IPS DF 19.7 (cell line): ENCODE data around the gene CFAP20.
A peak's percentile ranks its signal among the peaks of the same experiment; 100 is the strongest.

Experiments
- DNase-seq: peaks from one replicate; pipeline ENCODE4 v3.0.0-alpha.2; 2013; ENCODE audit warnings: low read depth, low spot score

The CFAP20 gene

DNA sequence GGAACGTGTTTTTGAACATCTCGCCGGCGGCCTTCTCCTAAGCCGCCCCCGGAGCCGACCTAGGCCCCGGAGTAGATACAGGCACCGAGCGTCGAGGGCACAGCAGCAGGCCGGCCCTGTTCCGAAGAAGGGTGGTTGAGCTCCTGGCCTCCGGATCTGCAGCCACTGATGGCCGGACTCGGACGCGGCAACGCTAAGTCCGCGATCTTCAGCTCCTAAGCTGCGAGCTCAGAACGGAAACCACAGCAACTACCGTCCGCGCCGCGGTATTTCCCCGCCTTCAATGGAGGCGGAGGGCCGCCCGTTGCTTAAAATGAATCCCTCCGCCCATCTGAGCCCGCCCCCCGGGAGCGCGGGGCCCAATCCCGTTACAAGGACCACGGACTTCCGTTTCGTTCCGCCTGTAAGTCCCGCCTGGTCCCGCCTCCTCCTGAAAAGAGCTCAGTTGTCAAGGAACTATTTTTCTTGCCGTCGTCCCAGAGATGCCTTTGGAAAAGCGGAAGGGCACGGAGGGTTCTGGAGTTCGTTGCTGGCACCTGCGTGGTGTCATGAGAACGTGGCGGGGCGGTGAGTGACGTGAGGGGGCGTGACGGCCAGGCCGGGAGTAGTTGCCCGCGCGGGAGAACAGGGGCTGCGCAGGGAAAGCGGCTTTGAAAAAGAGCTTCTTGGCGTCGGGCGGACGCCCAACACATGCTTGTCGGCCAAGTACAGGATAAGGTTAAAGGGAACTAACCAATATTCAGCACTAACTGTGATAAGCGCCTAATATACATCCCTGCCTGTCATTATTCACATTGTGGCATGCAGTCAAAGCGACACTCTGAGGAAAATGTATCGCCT lies at the start of gene CFAP20:
Gene CFAP20 (minus strand): TSS at position 285 of the 840 bp plus-strand sequence. CDS start 266 bp downstream, at position 19.
- peak; percentile 100 for DNase-seq

- DNase-seq, result no peak
These were observed 48.2 kb upstream of the CFAP20 start for GRCh38 chr16:58177353-58177710.

DNA sequence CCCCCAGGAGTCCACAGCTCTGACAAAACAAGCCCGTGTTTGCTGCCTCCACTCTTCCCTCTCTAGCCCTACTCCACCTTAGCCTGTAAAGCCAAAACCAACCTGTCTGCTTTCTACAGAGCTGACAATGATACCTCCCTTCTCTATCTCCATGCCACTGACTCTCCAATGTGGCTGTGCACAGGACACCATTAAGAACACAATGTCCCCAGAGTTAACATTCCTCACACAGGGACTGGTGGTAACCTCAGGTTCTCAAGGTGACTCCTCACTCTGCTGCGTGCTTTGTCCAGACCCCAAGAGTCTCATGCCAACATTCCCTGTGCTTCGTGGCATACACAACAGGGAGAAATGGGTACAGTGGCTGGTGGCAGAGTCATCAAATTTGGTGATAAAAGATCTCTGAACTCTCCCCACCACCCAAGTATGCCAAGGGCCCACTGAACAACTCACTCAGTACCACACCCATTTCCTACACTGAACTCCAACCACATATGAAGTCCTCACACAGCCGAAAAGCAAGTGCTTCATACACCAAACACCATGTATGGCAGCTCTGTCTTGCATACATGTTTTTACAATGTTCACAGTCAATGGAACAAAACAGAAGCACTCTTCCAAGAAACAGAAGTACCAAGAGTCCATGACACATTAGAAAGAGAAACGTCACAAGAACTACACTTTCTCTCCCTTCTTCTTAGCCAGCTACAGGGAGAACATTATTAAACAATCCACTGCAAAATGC lies 47.6 kb upstream of the CFAP20 start:
- DNase-seq, result no peak

DNA sequence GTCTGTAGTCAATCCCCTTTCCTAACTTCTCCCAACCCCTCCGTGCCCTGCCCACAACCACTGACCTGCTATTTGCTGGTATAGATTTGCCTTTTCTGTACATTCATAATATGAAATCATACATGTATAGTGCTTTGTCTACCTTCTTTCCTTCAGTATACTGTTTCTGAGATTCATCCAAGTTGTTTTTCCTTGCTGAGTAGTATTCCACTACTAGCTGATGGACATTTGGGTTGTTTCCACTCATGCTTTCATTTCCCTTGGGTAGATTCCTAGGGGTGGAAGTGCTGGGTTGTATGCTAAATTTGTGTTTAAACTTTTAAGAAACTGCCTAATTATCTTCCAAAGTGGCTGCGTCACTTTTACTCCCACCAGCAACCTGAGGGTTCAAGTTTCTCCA lies 41.0 kb upstream of the CFAP20 start:
- no peak for DNase-seq

DNA sequence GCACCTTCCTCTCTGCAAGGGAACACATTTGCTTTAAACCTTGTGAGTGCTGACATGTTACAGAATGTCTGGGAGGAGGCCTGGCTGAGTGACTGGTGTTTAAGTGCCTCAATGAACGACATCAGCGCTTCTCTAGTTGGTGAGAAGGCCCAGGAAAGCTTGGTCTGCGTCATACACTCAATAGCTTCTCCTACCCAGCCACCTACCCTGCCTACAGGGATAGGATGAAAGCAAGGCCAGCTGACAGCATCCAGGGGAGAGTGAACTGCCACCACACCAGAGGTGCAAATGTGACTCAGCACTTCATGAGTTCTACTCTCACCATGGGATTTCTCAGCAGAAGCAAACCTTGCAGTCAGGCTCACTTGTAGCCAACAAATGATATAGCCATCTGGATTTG lies 31.7 kb upstream of the CFAP20 start:
- DNase-seq, result no peak

- DNase-seq, result no peak
These were observed 29.5 kb upstream of the CFAP20 start for GRCh38 chr16:58158725-58159124.

GRCh38 chr16:58157951-58158540 lies 28.9 kb upstream of the CFAP20 start:
- DNase-seq, result no peak

GRCh38 chr16:58157239-58157638 lies 28.1 kb upstream of the CFAP20 start:
- no peak for DNase-seq

DNA sequence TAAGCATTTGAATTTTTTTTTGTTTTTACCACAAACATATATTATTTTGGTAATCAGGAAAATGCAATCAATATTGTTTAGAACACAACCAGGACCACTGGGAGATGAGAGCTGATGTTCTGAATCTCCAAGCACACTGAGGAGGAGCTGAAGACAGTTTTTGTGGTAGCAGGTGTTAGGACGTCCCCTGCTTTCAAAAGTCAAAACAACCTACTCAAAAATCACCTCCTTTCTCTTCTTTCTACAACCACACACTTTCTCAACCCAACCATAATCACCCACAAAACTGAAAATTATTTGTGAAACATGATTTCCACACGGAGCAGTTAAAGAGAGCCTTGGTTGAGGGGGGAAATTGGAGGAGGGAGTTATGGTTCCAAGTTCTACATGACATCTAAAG lies 26.7 kb upstream of the CFAP20 start:
- DNase-seq, result no peak

GRCh38 chr16:58154345-58154744 lies 25.2 kb upstream of the CFAP20 start:
- DNase-seq, result no peak

DNA sequence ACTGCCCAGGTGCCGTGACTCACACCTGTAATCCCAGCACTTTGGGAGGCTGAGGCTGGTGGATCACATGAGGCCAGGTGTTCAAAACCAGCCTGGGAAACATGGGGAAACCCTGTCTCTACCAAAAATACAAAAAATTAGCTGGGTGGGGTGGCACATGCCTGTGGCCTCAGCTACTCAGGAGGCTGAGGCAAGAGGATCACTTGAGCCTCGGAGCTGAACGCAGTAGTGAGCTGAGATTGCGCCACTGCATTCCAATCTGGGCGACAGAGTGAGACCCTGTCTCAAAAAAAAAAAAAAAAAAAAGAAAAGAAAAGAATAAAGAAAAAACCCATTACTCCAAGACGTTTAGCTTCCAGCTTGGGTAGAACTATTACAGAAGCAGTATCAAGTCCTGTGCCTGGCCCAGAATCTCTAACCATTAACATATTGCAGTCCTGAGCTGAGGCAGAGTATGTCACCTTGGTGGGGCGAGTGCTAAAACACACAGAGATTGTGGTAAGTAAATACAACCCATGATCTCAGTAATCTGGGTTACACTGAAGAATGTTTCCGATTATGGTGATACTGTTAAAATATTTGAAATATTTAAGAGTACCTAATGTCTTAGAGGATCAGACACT lies 23.2 kb upstream of the CFAP20 start:
- DNase-seq, result no peak

GRCh38 chr16:58148526-58148925 lies 19.3 kb upstream of the CFAP20 start:
- DNase-seq, result no peak

DNA sequence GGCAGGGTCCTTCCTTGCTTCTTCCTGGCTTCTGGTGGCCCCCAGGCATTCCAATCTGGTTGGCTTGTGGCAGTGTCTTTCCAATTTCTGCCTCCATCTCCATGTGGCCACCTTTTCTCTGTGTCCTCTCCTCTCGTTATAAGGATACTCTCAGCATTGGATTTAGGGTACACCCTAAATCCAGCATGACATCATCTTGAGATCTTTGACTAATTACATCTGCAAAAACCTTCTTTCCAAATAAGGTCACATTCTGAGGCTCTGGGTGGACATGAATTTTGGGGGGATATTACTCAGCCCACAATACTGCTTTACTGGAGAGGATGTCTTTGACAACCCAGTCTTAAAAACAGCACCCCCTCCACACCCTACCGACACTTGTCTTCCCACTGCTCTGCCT lies 18.9 kb upstream of the CFAP20 start:
- DNase-seq, result no peak

GRCh38 chr16:58138852-58139251 lies 9.7 kb upstream of the CFAP20 start:
- DNase-seq, result no peak

GRCh38 chr16:58137581-58137980 lies 8.4 kb upstream of the CFAP20 start:
- DNase-seq, result no peak

- no peak for DNase-seq
These were observed 477 bp downstream of the CFAP20 start for GRCh38 chr16:58128711-58129096.

DNA sequence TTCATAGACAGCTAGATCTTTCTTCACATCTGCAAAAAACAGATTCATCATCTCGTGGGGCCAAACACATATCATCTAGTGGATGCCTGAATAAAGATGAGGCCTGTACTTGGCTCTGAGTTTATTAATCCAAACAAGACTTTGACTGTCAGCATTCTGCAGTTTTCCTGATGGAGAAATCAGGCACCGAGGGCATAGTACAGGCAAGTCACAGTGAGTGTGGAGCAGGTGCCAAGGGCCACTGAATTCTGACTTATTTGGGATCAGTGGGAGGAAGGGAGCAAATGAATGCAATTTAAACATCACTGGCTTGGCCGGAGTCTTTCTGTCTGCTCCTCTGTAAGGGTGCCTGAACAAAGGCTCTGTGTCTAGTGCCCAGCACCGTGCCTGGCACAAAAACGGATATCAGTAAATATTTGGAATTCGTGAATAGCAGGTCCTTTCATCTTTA lies 975 bp downstream of the CFAP20 start:
- DNase-seq, result no peak

- no peak for DNase-seq
These were observed 1.5 kb downstream of the CFAP20 start for GRCh38 chr16:58127634-58128033.

DNA sequence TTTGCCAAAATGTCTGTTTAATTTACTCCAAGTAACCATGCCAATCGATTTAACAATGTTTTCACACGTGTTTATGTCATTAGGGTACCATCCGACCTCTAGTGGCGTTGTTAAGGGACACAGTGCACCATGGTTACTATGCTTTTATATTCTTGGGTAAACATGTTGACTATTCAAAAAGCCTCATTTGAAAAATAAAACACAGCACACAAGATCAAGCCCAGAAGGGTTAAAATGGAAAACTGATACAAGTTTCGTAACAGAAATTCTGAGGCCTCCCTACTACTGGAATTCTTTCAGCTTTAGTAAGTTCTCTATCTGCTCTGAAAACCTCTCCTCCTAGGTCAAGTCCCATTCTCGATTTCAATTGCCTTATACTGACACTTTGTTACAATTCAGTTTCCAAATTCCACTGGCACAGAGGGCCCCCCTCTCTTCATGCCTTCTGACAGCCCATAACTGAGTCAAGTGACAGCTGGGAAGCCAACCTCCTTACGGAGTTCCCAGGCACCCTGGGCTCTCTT lies 2.1 kb downstream of the CFAP20 start:
- DNase-seq, result no peak

GRCh38 chr16:58126451-58126961 lies 2.7 kb downstream of the CFAP20 start:
- no peak for DNase-seq

DNA sequence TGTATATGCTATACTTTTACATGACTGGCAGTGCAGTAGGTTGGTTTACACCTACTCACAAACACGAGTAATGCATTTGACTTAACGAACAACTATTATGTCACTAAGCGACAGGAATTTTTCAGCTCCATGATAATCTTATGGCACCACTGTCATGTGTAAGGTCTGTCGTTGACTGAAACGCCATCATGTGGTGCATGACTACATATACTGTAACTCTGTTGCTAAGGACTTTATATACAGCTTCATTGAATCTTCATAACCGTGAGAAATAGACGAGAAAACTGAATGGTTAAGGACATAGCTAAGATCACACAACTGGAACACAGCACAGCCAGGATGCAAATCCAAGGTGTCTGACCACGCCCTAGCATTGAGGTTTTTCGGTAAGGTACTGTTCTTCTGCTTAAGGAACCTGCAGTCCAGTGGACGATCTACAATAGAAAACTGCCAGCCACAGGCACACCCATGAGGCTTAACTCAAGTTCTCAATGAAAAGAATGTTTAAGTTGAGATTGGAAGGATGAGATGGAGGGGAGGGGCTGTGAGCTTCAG lies 3.3 kb downstream of the CFAP20 start:
- DNase-seq, result no peak
